H1 (cell line): ENCODE data around the gene AFF1. TPM values are rescaled to one million over a fixed set of nuclear protein-coding genes. Genes with fewer than 3 reads are reported as not detected.

ENCODE experiments used
- CTBP2 ChIP-seq: IDR thresholded peaks from 2 replicates; pipeline ENCODE4 v1.7.0; 2011; ENCODE audit warnings: borderline replicate concordance, mild to moderate bottlenecking, moderate library complexity, mixed read lengths, low read length; ENCODE audit not compliant: insufficient read depth, insufficient read length
- NANOG ChIP-seq: IDR thresholded peaks from 2 replicates; pipeline ENCODE4 v1.6.1; 2011; ENCODE audit warnings: low read length, low read depth, mild to moderate bottlenecking, inconsistent platforms; ENCODE audit not compliant: insufficient read depth, poor library complexity, severe bottlenecking
- polyA plus RNA-seq, 7 experiments: library from polyadenylated mRNA; depleted of rRNA in 3 of 7; stranded (reverse) in 5 of 7; unstranded in 2 of 7; fragments of >200 nt in 5 of 7; fragments of 200-250 nt in 2 of 7; gene quantifications; 1 replicate in 5 of 7; 2 replicates in 1 of 7; 4 replicates in 1 of 7; pipeline versions ENCODE4 v1.2.1 to v1.2.3, GENCODE V29; 2011 to 2013; ENCODE audit warnings: missing spikeins in 2 of 7, mixed read lengths in 2 of 7
- total RNA-seq: library from RNA; stranded (reverse); fragmentation: NEBNext Ultra II Directional; extraction: Animal tissue kit (Norgen Biotek cat#: 25700); gene quantifications from 2 replicates; pipeline ENCODE4 v1.2.1, GENCODE V29; 2021
- TF ChIP-seq, protein P1 (sequence below): IDR thresholded peaks from 2 replicates; pipeline ENCODE4 v1.6.1; 2012; ENCODE audit warnings: low read length, inconsistent platforms

Gene AFF1
- total and polyA plus RNA-seq, 2 of the 8 experiments (the other 6 are each of a cell fraction or from before 2014, with no cell fraction given), result 14.8 to 85.5 TPM

DNA sequence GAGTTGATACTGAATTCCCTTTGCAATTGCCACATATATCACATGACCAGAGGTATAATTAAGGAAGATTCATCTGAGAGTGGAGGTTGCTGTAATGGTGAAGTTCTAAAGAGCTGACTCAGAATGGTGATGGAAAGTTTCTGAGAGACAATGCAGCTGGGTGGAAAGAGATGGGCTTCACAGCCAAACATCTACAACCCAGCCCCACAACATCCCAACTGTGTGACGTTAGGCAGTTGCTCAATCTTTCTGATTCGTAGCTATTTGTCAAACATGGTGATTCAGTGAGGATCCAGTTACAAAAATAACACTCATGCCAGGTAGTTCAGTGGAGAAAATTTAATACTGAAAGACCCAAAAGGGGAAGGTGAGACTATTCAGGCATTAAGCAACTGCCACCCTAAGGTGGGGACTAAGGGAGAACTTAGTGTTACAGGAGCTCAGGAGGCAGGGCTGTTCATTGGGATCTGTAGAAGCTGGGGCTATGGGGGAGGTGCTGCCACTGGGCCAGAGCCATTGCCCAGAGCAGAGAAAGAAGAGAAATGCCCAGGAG, 6.9 kb upstream of the AFF1 start (continued):
- no peak for TF ChIP-seq CTBP2
- no peak for TF ChIP-seq NANOG
- TF ChIP-seq, protein P1, sequence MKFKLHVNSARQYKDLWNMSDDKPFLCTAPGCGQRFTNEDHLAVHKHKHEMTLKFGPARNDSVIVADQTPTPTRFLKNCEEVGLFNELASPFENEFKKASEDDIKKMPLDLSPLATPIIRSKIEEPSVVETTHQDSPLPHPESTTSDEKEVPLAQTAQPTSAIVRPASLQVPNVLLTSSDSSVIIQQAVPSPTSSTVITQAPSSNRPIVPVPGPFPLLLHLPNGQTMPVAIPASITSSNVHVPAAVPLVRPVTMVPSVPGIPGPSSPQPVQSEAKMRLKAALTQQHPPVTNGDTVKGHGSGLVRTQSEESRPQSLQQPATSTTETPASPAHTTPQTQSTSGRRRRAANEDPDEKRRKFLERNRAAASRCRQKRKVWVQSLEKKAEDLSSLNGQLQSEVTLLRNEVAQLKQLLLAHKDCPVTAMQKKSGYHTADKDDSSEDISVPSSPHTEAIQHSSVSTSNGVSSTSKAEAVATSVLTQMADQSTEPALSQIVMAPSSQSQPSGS, result no peak
